ENCODE results near the gene MYO5B. TPM values are rescaled to one million over a fixed set of nuclear protein-coding genes. Genes with fewer than 3 reads are reported as not detected.
A peak's percentile ranks its signal among the peaks of the same experiment; 100 is the strongest.

MYO5B gene
- total RNA-seq, 4 donors from 2014 or later: 105 to 213 (median 183) TPM

DNA sequence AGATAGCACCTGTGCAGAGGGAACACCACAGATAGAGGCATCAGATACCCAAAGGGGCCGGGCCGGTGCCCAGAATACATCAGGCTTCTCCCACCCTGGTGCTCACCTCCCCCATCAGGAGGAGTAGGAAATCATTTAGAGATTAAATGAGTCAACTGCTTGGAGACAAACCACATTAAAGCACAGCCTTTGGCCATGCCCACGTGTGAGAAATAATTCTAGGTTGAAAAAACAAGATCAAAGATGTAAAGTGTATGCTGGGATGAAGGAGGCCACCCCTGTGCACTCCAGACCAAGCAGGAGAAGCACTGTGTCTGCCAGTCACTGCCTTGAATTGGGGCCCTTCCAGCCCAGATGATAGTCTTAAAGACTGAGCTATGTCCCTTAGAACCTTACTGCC is 228.9 kb downstream of the MYO5B start:
- DNase-seq: no peak
- Histone ChIP-seq H3K9me3 (no peaks in the 10 kb centered on the region), H3K4me3 (no peak overlapping the region), H3K27ac (peak overlapping the region in 2 of 4 donors; percentile 35 to 78), H3K36me3 (peaks cover 0 to 16% (median 0%) of the 10 kb centered on the region in 3 donors), H3K27me3 (no peaks in the 10 kb centered on the region), H3K4me1 (peaks cover 0 to 31% (median 0%) of the 10 kb centered on the region in 4 donors)
- TF ChIP-seq POLR2A (IDR thresholded peaks at IDR 0.05): no peak
- TF ChIP-seq, protein P1, sequence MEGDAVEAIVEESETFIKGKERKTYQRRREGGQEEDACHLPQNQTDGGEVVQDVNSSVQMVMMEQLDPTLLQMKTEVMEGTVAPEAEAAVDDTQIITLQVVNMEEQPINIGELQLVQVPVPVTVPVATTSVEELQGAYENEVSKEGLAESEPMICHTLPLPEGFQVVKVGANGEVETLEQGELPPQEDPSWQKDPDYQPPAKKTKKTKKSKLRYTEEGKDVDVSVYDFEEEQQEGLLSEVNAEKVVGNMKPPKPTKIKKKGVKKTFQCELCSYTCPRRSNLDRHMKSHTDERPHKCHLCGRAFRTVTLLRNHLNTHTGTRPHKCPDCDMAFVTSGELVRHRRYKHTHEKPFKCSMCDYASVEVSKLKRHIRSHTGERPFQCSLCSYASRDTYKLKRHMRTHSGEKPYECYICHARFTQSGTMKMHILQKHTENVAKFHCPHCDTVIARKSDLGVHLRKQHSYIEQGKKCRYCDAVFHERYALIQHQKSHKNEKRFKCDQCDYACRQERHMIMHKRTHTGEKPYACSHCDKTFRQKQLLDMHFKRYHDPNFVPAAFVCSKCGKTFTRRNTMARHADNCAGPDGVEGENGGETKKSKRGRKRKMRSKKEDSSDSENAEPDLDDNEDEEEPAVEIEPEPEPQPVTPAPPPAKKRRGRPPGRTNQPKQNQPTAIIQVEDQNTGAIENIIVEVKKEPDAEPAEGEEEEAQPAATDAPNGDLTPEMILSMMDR (IDR thresholded peaks at IDR 0.05): no peak

DNA sequence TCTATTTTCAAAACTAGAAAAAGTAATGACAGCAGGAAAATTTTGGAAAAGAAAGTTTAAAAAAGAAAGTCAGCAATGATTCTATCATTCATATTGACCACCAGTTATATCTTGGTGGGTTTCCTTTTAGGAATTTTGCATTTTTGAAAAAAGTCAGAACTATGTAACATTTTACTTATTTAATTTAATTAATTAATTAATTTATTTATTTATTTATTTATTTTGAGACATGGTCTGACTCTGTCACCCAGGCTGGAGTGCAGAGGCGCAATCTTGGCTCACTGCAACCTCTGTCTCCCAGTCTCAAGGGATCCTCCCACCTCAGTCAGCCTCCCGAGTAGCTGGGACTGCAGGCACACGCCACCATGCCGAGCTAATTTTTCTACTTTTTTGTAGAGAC is 231.7 kb downstream of the MYO5B start:
- Histone ChIP-seq H3K27me3 (no peaks in the 10 kb centered on the region), H3K9me3 (no peaks in the 10 kb centered on the region), H3K27ac (no peak overlapping the region), H3K4me3 (no peak overlapping the region), H3K36me3 (peaks cover 0 to 16% (median 0%) of the 10 kb centered on the region in 3 donors), H3K4me1 (peaks cover 0 to 22% (median 0%) of the 10 kb centered on the region in 4 donors)
- DNase-seq: no peak
- no peak for TF ChIP-seq POLR2A (IDR thresholded peaks at IDR 0.05)
- TF ChIP-seq, protein P1 (IDR thresholded peaks at IDR 0.05): no peak

DNA sequence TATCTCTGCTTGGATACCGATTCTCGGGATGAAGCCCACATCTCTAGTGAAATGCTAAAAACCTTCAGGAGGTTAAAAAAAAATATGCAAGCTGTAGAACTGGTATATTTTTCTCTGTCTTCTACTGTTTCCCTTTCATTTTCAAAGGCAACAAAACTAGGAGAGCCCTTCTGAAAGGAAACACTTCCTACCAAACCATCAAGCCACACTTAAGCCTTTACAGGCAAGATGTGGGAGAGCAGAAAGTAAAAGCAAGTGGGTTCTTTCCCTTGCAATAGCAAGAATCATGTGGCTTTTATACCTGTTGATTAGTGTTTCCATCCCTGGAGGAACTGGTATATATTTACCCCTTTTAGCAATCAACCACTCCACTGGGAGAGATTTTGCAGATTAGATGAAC is 233.7 kb downstream of the MYO5B start:
- TF ChIP-seq, protein P1 (IDR thresholded peaks at IDR 0.05): no peak
- no peak for TF ChIP-seq POLR2A (IDR thresholded peaks at IDR 0.05)

DNA sequence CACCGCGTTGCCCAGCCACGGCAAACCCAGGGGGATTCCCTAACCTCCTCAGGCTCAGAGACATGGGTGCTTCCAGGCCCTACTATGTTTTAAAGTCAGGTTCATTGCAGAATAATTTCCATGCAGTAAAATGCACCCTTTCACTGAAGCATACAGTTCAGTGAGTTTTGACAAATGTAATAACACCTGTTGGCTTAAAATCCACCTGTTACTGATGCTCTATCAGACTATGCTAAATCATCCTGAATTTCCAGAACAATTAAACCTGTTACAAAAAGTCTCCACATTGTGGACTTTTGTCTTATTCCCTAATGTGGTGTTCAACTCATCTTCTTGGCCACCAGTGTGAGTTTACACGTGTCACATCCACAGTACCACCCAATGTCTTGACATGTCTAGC is 234.6 kb downstream of the MYO5B start:
- Histone ChIP-seq H3K27ac (no peak overlapping the region), H3K9me3 (no peaks in the 10 kb centered on the region), H3K36me3 (peaks cover 0 to 16% (median 0%) of the 10 kb centered on the region in 3 donors), H3K4me3 (no peak overlapping the region), H3K4me1 (no peaks in the 10 kb centered on the region), H3K27me3 (no peaks in the 10 kb centered on the region)
- TF ChIP-seq, protein P1 (IDR thresholded peaks at IDR 0.05): no peak
- no peak for TF ChIP-seq POLR2A (IDR thresholded peaks at IDR 0.05)
- DNase-seq: no peak

More for the DNA sequence above, 233.7 kb downstream of the MYO5B start:
- Histone ChIP-seq H3K4me3 (no peak overlapping the region), H3K36me3 (peaks cover 0 to 16% (median 0%) of the 10 kb centered on the region in 3 donors), H3K27me3 (no peaks in the 10 kb centered on the region), H3K4me1 (peaks cover 0 to 3% (median 0%) of the 10 kb centered on the region in 4 donors), H3K9me3 (no peaks in the 10 kb centered on the region), H3K27ac (no peak overlapping the region)
- no peak for DNase-seq

DNA sequence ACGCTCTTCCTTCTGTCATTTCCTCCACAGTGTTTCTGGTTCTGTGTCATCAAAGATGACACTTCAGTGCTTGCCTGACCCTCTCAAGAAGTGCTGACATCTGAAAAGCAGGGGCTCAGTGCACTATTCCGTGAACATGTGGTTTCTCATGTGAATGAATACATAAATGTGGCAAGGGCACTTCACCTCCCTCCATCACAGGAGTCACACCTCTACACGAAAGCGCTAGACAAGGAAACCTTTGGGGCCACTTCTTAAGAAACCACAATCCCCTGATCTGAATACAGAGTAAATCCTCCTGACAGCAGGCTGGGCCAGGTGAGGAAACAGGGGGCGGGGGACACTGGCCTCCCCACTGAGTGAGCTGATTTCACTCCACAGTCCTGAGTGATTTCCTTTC is 235.8 kb downstream of the MYO5B start:
- H3K9me3 ChIP-seq: no peaks in the 10 kb centered on the region
- no peak overlapping the region for H3K4me3 ChIP-seq
- peaks cover 0 to 16% (median 0%) of the 10 kb centered on the region in 3 donors for H3K36me3 ChIP-seq
- no peak for DNase-seq
- no peak for TF ChIP-seq POLR2A (IDR thresholded peaks at IDR 0.05)
- TF ChIP-seq, protein P1 (IDR thresholded peaks at IDR 0.05): no peak
- H3K4me1 ChIP-seq: no peaks in the 10 kb centered on the region
- no peak overlapping the region for H3K27ac ChIP-seq
- no peaks in the 10 kb centered on the region for H3K27me3 ChIP-seq

DNA sequence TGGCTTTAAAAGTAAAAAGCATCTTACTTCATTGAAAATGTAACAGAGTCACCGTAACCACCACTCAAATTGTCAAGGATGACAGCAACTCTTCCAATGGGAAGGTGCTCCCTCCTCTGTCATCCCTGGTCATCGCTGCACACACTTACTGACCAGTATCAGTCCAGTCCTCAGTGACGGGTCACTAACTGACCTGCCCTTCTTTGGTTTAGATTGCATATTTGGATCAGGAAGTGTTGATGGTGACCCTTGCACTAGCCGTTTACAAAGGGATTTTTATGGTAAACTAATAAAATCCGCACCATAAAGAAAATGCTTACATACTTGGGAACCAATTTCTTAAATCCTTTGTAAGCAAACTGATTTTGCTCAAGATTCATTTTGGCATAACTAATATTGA is 239.7 kb downstream of the MYO5B start:
- no peak for DNase-seq
- Histone ChIP-seq H3K4me3 (no peak overlapping the region), H3K9me3 (no peaks in the 10 kb centered on the region), H3K4me1 (no peaks in the 10 kb centered on the region), H3K36me3 (peaks cover 0 to 9% (median 0%) of the 10 kb centered on the region in 3 donors), H3K27me3 (no peaks in the 10 kb centered on the region), H3K27ac (no peak overlapping the region)
- TF ChIP-seq POLR2A (IDR thresholded peaks at IDR 0.05): no peak
- TF ChIP-seq, protein P1 (IDR thresholded peaks at IDR 0.05): no peak

All from Peyer's patch (tissue), 4 donors.